GM19324 (cell line): ENCODE data around the gene MBP.

Experiments used
- ATAC-seq: cut with Tn5 transposase; IDR thresholded peaks from one replicate; pipeline ENCODE4 v1.9.1; 2021; ENCODE audit warnings: mild to moderate bottlenecking, moderate library complexity; ENCODE audit not compliant: unreplicated experiment, low FRiP score

The MBP gene

GRCh38 chr18:77151772-77152520 lies 19.4 kb upstream of the MBP start:
- no peak for ATAC-seq

- no peak for ATAC-seq
These were observed 18.6 kb upstream of the MBP start for GRCh38 chr18:77151033-77151771.

GRCh38 chr18:77150588-77150987 lies 18.0 kb upstream of the MBP start:
- no peak for ATAC-seq

- ATAC-seq: no peak
These were observed 15.7 kb upstream of the MBP start for GRCh38 chr18:77148289-77148688.

GRCh38 chr18:77147418-77147852 lies 14.9 kb upstream of the MBP start:
- no peak for ATAC-seq

- ATAC-seq: no peak
These were observed 13.9 kb upstream of the MBP start for GRCh38 chr18:77146249-77147080.

GRCh38 chr18:77145364-77145901 lies 12.8 kb upstream of the MBP start:
- ATAC-seq: no peak

GRCh38 chr18:77144451-77145118 lies 12.0 kb upstream of the MBP start:
- ATAC-seq: no peak

- ATAC-seq: no peak
These were observed 11.5 kb upstream of the MBP start for GRCh38 chr18:77144046-77144445.

GRCh38 chr18:77143196-77143595 lies 10.6 kb upstream of the MBP start:
- ATAC-seq: no peak

- ATAC-seq: no peak
These were observed 9.0 kb upstream of the MBP start for GRCh38 chr18:77141401-77142118.

GRCh38 chr18:77140439-77141109 lies 8.0 kb upstream of the MBP start:
- ATAC-seq: no peak

GRCh38 chr18:77140030-77140429 lies 7.4 kb upstream of the MBP start:
- ATAC-seq: no peak

- no peak for ATAC-seq
These were observed 7.0 kb upstream of the MBP start for GRCh38 chr18:77139619-77140018.

GRCh38 chr18:77138270-77138669 lies 5.7 kb upstream of the MBP start:
- ATAC-seq: no peak

- ATAC-seq: no peak
These were observed 5.3 kb upstream of the MBP start for GRCh38 chr18:77137851-77138250.

- ATAC-seq: no peak
These were observed 4.5 kb upstream of the MBP start for GRCh38 chr18:77136871-77137665.

- no peak for ATAC-seq
These were observed 3.6 kb upstream of the MBP start for GRCh38 chr18:77136076-77136718.
